Thoracic aorta (tissue), 2 donors: ENCODE results near the gene RAMP1. TPM values are rescaled to one million over a fixed set of nuclear protein-coding genes. Genes with fewer than 3 reads are reported as not detected.

Source experiments
- ATAC-seq: fragments of 150-250 bp; one replicate; pipeline ENCODE4 v1.8.0; 2017; ENCODE audit warnings: low read depth; ENCODE audit not compliant: insufficient number of reproducible peaks, low FRiP score
- DNase-seq: peaks from one replicate; pipeline ENCODE4 v3.0.0-alpha.2; 2020; ENCODE audit warnings: low spot score
- H3K27ac ChIP-seq, 2 donors: fragments of 200-600 bp; sonication (generic); 1 replicate in 1 of 2; 2 replicates in 1 of 2; pipeline ENCODE4 v1.5.1; 2016; ENCODE audit warnings: mild to moderate bottlenecking in 2 of 2, moderate library complexity in 2 of 2
- H3K27me3 ChIP-seq: fragments of 200-600 bp; sonication (generic); replicated peaks from 2 replicates; pipeline ENCODE4 v1.6.0; 2016; ENCODE audit warnings: mild to moderate bottlenecking; ENCODE audit not compliant: insufficient read depth
- H3K36me3 ChIP-seq: fragments of 200-600 bp; sonication (generic); one replicate; pipeline ENCODE4 v1.5.1; 2016
- H3K4me1 ChIP-seq, 2 donors: fragments of 200-600 bp; sonication (generic); 1 replicate in 1 of 2; 2 replicates in 1 of 2; pipeline versions ENCODE4 v1.5.1 to v1.6.0; 2016; ENCODE audit warnings: low read depth in 2 of 2, mild to moderate bottlenecking in 1 of 2; ENCODE audit not compliant: control insufficient read depth in 1 of 2
- H3K4me3 ChIP-seq: fragments of 200-600 bp; sonication (generic); 2 replicates; pipeline ENCODE4 v1.5.1; 2016; ENCODE audit warnings: mild to moderate bottlenecking
- H3K9me3 ChIP-seq: fragments of 200-600 bp; sonication (generic); 2 replicates; pipeline ENCODE4 v1.5.1; 2016
- total RNA-seq, 2 donors: library from RNA; depleted of rRNA; stranded (reverse); fragments of >200 nt; gene quantifications; one replicate each; pipeline versions ENCODE4 v1.1.0 to v1.2.3, GENCODE V29; 2016
- TF ChIP-seq, protein P1 (sequence below): fragments of 200-600 bp; sonication (generic); IDR thresholded peaks from one replicate; pipeline ENCODE4 v1.5.1; 2019; ENCODE audit warnings: antibody characterized with exemption

The RAMP1 gene
- total RNA-seq, 2 donors from 2014 or later = 246 to 525 TPM

DNA sequence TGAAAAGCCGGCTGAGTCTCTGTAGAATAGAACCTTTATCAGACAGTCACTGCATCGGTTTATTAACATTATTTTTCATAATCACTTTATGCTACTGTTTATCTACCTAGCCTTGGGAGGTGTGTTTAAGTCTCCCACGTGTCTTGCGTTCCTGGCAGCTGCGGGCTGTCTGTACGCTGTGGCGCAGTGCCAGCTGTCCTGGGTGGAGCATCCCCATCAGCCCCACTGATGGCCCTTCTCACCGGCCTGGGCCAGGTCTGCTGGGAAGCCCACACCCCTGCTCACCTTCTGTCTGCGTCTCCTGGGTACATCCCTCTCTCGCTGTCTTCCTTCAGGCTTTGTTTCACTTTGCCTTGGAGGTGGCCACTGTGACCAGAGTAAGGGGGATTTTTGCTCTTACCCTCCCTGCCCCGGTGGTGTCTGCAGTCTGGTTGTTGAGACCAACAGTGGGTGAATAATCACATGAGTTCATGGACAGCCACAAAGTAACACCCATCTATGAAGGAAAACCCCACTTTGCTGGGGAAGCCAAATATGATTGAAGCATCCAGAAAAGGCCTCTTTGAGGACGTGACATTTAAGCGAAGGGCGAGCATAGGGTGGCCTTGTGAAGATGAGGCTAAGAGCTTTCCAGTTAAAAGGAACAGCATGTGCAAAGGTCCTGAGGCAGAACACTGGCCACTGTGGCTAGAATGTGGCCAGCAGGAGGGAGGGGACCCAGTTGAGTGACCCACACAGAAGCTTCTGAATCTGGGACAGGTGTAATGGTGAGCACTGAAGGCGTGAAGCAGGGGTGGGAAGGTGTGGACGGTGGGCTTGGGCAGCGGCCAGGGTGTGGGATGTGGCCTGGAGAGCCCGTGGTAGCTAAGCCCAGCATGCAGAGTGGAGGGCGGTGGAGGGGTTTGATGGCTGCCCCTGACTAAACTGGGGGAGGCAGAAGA lies 41.7 kb downstream of the RAMP1 start:
- Histone ChIP-seq H3K4me1 (peaks cover 50 to 94% of the 10 kb centered on the region in 2 donors), H3K9me3 (no peaks in the 10 kb centered on the region), H3K27me3 (no peaks in the 10 kb centered on the region), H3K4me3 (no peak overlapping the region), H3K36me3 (no peaks in the 10 kb centered on the region), H3K27ac (peak overlapping the region; percentile 95 to 96)
- no peak for ATAC-seq
- DNase-seq = no peak
- TF ChIP-seq, protein P1, sequence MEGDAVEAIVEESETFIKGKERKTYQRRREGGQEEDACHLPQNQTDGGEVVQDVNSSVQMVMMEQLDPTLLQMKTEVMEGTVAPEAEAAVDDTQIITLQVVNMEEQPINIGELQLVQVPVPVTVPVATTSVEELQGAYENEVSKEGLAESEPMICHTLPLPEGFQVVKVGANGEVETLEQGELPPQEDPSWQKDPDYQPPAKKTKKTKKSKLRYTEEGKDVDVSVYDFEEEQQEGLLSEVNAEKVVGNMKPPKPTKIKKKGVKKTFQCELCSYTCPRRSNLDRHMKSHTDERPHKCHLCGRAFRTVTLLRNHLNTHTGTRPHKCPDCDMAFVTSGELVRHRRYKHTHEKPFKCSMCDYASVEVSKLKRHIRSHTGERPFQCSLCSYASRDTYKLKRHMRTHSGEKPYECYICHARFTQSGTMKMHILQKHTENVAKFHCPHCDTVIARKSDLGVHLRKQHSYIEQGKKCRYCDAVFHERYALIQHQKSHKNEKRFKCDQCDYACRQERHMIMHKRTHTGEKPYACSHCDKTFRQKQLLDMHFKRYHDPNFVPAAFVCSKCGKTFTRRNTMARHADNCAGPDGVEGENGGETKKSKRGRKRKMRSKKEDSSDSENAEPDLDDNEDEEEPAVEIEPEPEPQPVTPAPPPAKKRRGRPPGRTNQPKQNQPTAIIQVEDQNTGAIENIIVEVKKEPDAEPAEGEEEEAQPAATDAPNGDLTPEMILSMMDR = no peak

GRCh38 chr2:237901932-237902850 lies 42.8 kb downstream of the RAMP1 start:
- Histone ChIP-seq H3K27ac (peak overlapping the region; percentile 95 to 96), H3K36me3 (no peaks in the 10 kb centered on the region), H3K27me3 (no peaks in the 10 kb centered on the region), H3K9me3 (no peaks in the 10 kb centered on the region), H3K4me1 (peaks cover 40 to 87% of the 10 kb centered on the region in 2 donors), H3K4me3 (no peak overlapping the region)
- ATAC-seq (no peak), DNase-seq (no peak)
- TF ChIP-seq, protein P1 = no peak

GRCh38 chr2:237904831-237905599 lies 45.6 kb downstream of the RAMP1 start:
- Histone ChIP-seq H3K9me3 (no peaks in the 10 kb centered on the region), H3K36me3 (no peaks in the 10 kb centered on the region), H3K4me1 (peaks cover 23 to 80% of the 10 kb centered on the region in 2 donors), H3K27me3 (no peaks in the 10 kb centered on the region), H3K4me3 (no peak overlapping the region), H3K27ac (peak overlapping the region; percentile 95 to 96)
- ATAC-seq = peak; percentile 86
- TF ChIP-seq, protein P1 = no peak
- peak; percentile 84 for DNase-seq

- TF ChIP-seq, protein P1 = no peak
- Histone ChIP-seq H3K4me1 (peaks cover 20 to 71% of the 10 kb centered on the region in 2 donors), H3K27me3 (no peaks in the 10 kb centered on the region), H3K9me3 (no peaks in the 10 kb centered on the region), H3K27ac (peak overlapping the region; percentile 88 to 96), H3K36me3 (peaks cover 7% of the 10 kb centered on the region), H3K4me3 (no peak overlapping the region)
- DNase-seq (no peak), ATAC-seq (no peak)
These were observed 47.7 kb downstream of the RAMP1 start for GRCh38 chr2:237907144-237907543.
